ENCODE results near the gene LIMS2.

Gene LIMS2

GRCh38 chr2:127673291-127674069, 1.9 kb downstream of the LIMS2 start:
- DNase-seq = no peak

GRCh38 chr2:127672341-127673224, 2.7 kb downstream of the LIMS2 start:
- no peak for DNase-seq

- DNase-seq = no peak
Observed at GRCh38 chr2:127671557-127672302, 3.6 kb downstream of the LIMS2 start.

GRCh38 chr2:127670957-127671290, 4.4 kb downstream of the LIMS2 start:
- DNase-seq = no peak

GRCh38 chr2:127670055-127670956, 5.0 kb downstream of the LIMS2 start:
- DNase-seq = no peak

GRCh38 chr2:127669056-127669455, 6.3 kb downstream of the LIMS2 start:
- no peak for DNase-seq

- DNase-seq = no peak
Observed at GRCh38 chr2:127665267-127665893, 9.9 kb downstream of the LIMS2 start.

GRCh38 chr2:127664895-127665225, 10.5 kb downstream of the LIMS2 start:
- no peak for DNase-seq

GRCh38 chr2:127664065-127664894, 11.1 kb downstream of the LIMS2 start:
- no peak for DNase-seq

GRCh38 chr2:127663566-127664064, 11.7 kb downstream of the LIMS2 start:
- no peak for DNase-seq

- DNase-seq = no peak
Observed at GRCh38 chr2:127662937-127663565, 12.3 kb downstream of the LIMS2 start.

- DNase-seq = no peak
Observed at GRCh38 chr2:127661949-127662510, 13.3 kb downstream of the LIMS2 start.

GRCh38 chr2:127661072-127661649, 14.2 kb downstream of the LIMS2 start:
- peak in 5 of 14 donors; percentile 33 to 60 (median 39) for DNase-seq

GRCh38 chr2:127660291-127660578, 15.1 kb downstream of the LIMS2 start:
- DNase-seq = no peak

- no peak for DNase-seq
Observed at GRCh38 chr2:127659408-127660290, 15.7 kb downstream of the LIMS2 start.

GRCh38 chr2:127658641-127659407, 16.5 kb downstream of the LIMS2 start:
- no peak for DNase-seq

GRCh38 chr2:127658146-127658545, 17.2 kb downstream of the LIMS2 start:
- no peak for DNase-seq

GRCh38 chr2:127657232-127657595, 18.1 kb downstream of the LIMS2 start:
- DNase-seq = no peak

Measured in C1 segment of cervical spinal cord (tissue), 14 donors.